ENCODE data around the gene PLEKHA5. TPM values are rescaled to one million over a fixed set of nuclear protein-coding genes. Genes with fewer than 3 reads are reported as not detected.

PLEKHA5 gene
- total and polyA plus RNA-seq, 2 of the 4 experiments (the other 2 are of a cell fraction) = 5.3 to 12.2 TPM

DNA sequence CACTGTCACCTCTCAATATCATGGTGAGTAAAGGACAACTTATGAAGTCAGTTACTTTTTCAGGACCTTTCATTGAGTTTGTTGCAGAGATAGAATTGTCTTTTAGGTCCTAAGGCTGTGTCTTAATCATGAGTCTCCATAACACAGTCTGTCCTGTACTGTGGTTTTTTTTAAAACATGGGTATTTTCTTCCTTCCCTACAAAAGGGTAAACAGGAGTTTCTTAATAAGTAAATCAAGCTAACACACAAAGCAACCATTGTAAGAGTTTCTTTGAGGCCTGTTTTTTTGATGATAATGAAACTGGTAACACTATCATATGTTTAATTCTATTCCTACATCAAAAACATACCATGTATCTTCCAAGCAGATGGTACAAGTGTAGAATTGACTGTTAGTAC lies 101.4 kb downstream of the PLEKHA5 start:
- ChIA-PET CTCF (interaction anchor here (0.6 kb wide), 1 partner anchor 8 kb away, joined by 3 read pairs; no protein-coding TSS in a partner anchor), POLR2A (ENCODE audit: unreplicated experiment) (interaction anchor here (1.0 kb wide), 1 partner anchor 9 kb away, joined by 3 read pairs; no protein-coding TSS in a partner anchor)
- H3K4ac ChIP-seq (ENCODE audit: low read depth, low read length) = no peak overlapping the region
- H3K18ac ChIP-seq (ENCODE audit: low read depth, low read length) = no peak overlapping the region
- no peak overlapping the region for H2BK20ac ChIP-seq (ENCODE audit: low read depth, low read length)
- H4K5ac ChIP-seq (ENCODE audit: low read depth, low read length) = no peak overlapping the region
- H3K14ac ChIP-seq (replicated peaks; ENCODE audit: low read depth, low read length) = no peak overlapping the region
- no peak overlapping the region for H2BK120ac ChIP-seq (ENCODE audit: low read depth, low read length)
- intact Hi-C loops (cut with micrococcal nuclease) (no loop called here), in situ Hi-C loops (cut with MboI; ENCODE audit: low sequenced_read_pairs) (no loop called here), dilution Hi-C loops (cut with HindIII; ENCODE audit: low sequenced_read_pairs, unreplicated experiment) (no loop called here)
- H4K91ac ChIP-seq (ENCODE audit: insufficient read depth, low read depth, low read length) = no peak overlapping the region
- H2AK9ac ChIP-seq (replicated peaks; ENCODE audit: low read depth, low read length, poor library complexity) = no peak overlapping the region
- peaks cover 12% of the 10 kb centered on the region for H3K4me1 ChIP-seq (ENCODE audit: control insufficient read depth, insufficient read depth, low read length)
- no peak overlapping the region for H2BK15ac ChIP-seq (ENCODE audit: low read depth, low read length)
- BruUV-seq (replicated peaks) = no TSS peak
- H3K56ac ChIP-seq (ENCODE audit: extremely low read depth, insufficient read depth, low read length) = no peak overlapping the region
- H3K4me3 ChIP-seq (ENCODE audit: insufficient read depth, low read depth, low read length) = no peak overlapping the region
- H4K20me1 ChIP-seq (ENCODE audit: insufficient read depth, low read length) = peaks cover 7% of the 10 kb centered on the region; the same call in 1 of the 2 replicates
- ATAC-seq (ENCODE audit: low read depth) (no peak), DNase-seq (no peak)
- no peak overlapping the region for H4K8ac ChIP-seq (ENCODE audit: low read depth in 2 of 2, low read length in 2 of 2)
- H3K27ac ChIP-seq (ENCODE audit: insufficient read depth, low read length) = no peak overlapping the region
- H2BK5ac ChIP-seq (ENCODE audit: low read depth, low read length, poor library complexity, severe bottlenecking) = no peak overlapping the region
- H3K79me1 ChIP-seq (ENCODE audit: low read depth in 1 of 2, low read length in 2 of 2) = peaks cover 9 to 22% of the 10 kb centered on the region in 2 experiments
- no peak overlapping the region for H3K23ac ChIP-seq (ENCODE audit: low read depth, low read length)
- H3K9ac ChIP-seq (ENCODE audit: low read depth, low read length) = no peak overlapping the region
- H3K36me3 ChIP-seq (ENCODE audit: control insufficient read depth, insufficient read depth, low read length) = 0 out of 2 replicates have a peak, but pooled peaks cover 2% of the 10 kb centered on the region
- H2AK5ac ChIP-seq (ENCODE audit: low read depth, low read length) = no peak overlapping the region
- H2AFZ ChIP-seq (replicated peaks; ENCODE audit: low read length, poor library complexity) = no peak overlapping the region
- H3K4me2 ChIP-seq (ENCODE audit: low read depth, low read length) = no peak overlapping the region
- no peak for TF ChIP-seq SMC3 (IDR thresholded peaks at IDR 0.05; ENCODE audit: low read depth, low read length)
- no peak for TF ChIP-seq FOS (IDR thresholded peaks at IDR 0.05; ENCODE audit: low read depth, low read length)
- no peak for TF ChIP-seq MXI1 (IDR thresholded peaks at IDR 0.05; ENCODE audit: borderline replicate concordance, low read depth, low read length)
- TF ChIP-seq POLR2A (IDR thresholded peaks at IDR 0.05; ENCODE audit: low read depth, low read length) = no peak
- no peak for TF ChIP-seq MAZ (IDR thresholded peaks at IDR 0.05; ENCODE audit: borderline replicate concordance, low read depth, low read length)
- TF ChIP-seq, protein P1, sequence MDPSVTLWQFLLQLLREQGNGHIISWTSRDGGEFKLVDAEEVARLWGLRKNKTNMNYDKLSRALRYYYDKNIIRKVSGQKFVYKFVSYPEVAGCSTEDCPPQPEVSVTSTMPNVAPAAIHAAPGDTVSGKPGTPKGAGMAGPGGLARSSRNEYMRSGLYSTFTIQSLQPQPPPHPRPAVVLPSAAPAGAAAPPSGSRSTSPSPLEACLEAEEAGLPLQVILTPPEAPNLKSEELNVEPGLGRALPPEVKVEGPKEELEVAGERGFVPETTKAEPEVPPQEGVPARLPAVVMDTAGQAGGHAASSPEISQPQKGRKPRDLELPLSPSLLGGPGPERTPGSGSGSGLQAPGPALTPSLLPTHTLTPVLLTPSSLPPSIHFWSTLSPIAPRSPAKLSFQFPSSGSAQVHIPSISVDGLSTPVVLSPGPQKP (IDR thresholded peaks at IDR 0.05; ENCODE audit: borderline replicate concordance, low read depth, low read length) = no peak
- TF ChIP-seq, protein P2, sequence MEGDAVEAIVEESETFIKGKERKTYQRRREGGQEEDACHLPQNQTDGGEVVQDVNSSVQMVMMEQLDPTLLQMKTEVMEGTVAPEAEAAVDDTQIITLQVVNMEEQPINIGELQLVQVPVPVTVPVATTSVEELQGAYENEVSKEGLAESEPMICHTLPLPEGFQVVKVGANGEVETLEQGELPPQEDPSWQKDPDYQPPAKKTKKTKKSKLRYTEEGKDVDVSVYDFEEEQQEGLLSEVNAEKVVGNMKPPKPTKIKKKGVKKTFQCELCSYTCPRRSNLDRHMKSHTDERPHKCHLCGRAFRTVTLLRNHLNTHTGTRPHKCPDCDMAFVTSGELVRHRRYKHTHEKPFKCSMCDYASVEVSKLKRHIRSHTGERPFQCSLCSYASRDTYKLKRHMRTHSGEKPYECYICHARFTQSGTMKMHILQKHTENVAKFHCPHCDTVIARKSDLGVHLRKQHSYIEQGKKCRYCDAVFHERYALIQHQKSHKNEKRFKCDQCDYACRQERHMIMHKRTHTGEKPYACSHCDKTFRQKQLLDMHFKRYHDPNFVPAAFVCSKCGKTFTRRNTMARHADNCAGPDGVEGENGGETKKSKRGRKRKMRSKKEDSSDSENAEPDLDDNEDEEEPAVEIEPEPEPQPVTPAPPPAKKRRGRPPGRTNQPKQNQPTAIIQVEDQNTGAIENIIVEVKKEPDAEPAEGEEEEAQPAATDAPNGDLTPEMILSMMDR (conservative IDR thresholded peaks at IDR 0.05; ENCODE audit: low read depth, low read length) = no peak
- TF ChIP-seq RAD21 (IDR thresholded peaks at IDR 0.05; ENCODE audit: low read length) = no peak
- TF ChIP-seq RCOR1 (IDR thresholded peaks at IDR 0.05; ENCODE audit: insufficient replicate concordance, low read length) = no peak
- TF ChIP-seq, protein P3, sequence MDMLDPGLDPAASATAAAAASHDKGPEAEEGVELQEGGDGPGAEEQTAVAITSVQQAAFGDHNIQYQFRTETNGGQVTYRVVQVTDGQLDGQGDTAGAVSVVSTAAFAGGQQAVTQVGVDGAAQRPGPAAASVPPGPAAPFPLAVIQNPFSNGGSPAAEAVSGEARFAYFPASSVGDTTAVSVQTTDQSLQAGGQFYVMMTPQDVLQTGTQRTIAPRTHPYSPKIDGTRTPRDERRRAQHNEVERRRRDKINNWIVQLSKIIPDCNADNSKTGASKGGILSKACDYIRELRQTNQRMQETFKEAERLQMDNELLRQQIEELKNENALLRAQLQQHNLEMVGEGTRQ (IDR thresholded peaks at IDR 0.05; ENCODE audit: low read depth, low read length) = no peak
- no peak for TF ChIP-seq MAFK (IDR thresholded peaks at IDR 0.05; ENCODE audit: low read depth, low read length)
- no peak for TF ChIP-seq CHD1 (IDR thresholded peaks at IDR 0.05; ENCODE audit: low read depth, low read length)
- TF ChIP-seq CEBPB (IDR thresholded peaks at IDR 0.05; ENCODE audit: low read depth, low read length) = no peak
- TF ChIP-seq NFE2L2 (IDR thresholded peaks at IDR 0.05; ENCODE audit: low read depth, low read length) = no peak
- peaks cover 4% of the 10 kb centered on the region for H3K9me1 ChIP-seq (ENCODE audit: insufficient read depth, low read length)
- no peaks in the 10 kb centered on the region for H3K27me3 ChIP-seq (ENCODE audit: control insufficient read depth, insufficient read depth, low read length)
- peaks cover 2% of the 10 kb centered on the region; the same call in 1 of the 2 replicates for H3K9me3 ChIP-seq (ENCODE audit: control insufficient read depth, insufficient read depth, low read length)

All from IMR-90 (cell line).